Neuronal stem cell (in vitro differentiated cells): ENCODE results near the gene CLEC11A. TPM values are rescaled to one million over a fixed set of nuclear protein-coding genes. Genes with fewer than 3 reads are reported as not detected.

Experiments used
- DNase-seq: peaks from one replicate; pipeline ENCODE4 v3.0.0-alpha.2; 2013; ENCODE audit warnings: low spot score
- H2AFZ ChIP-seq: one replicate; pipeline ENCODE4 v1.6.1; 2013; ENCODE audit warnings: mild to moderate bottlenecking, low read length, inconsistent platforms
- H2AK5ac ChIP-seq: 2 replicates; pipeline ENCODE4 v1.6.1; 2013; ENCODE audit warnings: low read depth, mild to moderate bottlenecking, inconsistent platforms, low read length, moderate library complexity, mixed read lengths
- H2BK120ac ChIP-seq: 2 replicates; pipeline ENCODE4 v1.6.1; 2013; ENCODE audit warnings: low read depth, mild to moderate bottlenecking, inconsistent platforms, low read length, moderate library complexity, mixed read lengths
- H2BK12ac ChIP-seq: one replicate; pipeline ENCODE4 v1.6.1; 2013; ENCODE audit warnings: low read length, inconsistent platforms
- H2BK15ac ChIP-seq: 2 replicates; pipeline ENCODE4 v1.6.1; 2013; ENCODE audit warnings: mild to moderate bottlenecking, low read length, inconsistent platforms, mixed read lengths
- H2BK5ac ChIP-seq: one replicate; pipeline ENCODE4 v1.6.1; 2013; ENCODE audit warnings: inconsistent platforms, mild to moderate bottlenecking, low read length, moderate library complexity
- H3K14ac ChIP-seq: one replicate; pipeline ENCODE4 v1.6.1; 2013; ENCODE audit warnings: low read length, inconsistent platforms
- H3K18ac ChIP-seq: 2 replicates; pipeline ENCODE4 v1.6.1; 2013; ENCODE audit warnings: low read length, inconsistent platforms
- H3K23ac ChIP-seq: 2 replicates; pipeline ENCODE4 v1.6.1; 2013; ENCODE audit warnings: low read depth, mild to moderate bottlenecking, mixed read lengths, low read length, inconsistent platforms; ENCODE audit not compliant: poor library complexity
- H3K27ac ChIP-seq: replicated peaks from 3 replicates; pipeline ENCODE4 v1.5.1; 2013; ENCODE audit warnings: low read length, inconsistent platforms
- H3K27me3 ChIP-seq, 3 experiments: 2 replicates each; pipeline ENCODE4 v1.6.1; 2013; ENCODE audit warnings: low read length in 3 of 3, mild to moderate bottlenecking in 2 of 3, inconsistent platforms in 1 of 3, low read depth in 1 of 3, mixed read lengths in 1 of 3, moderate library complexity in 1 of 3; ENCODE audit not compliant: control insufficient read depth in 3 of 3, insufficient read depth in 3 of 3
- H3K36me3 ChIP-seq, 2 donors: replicated peaks in 1 of 2; 2 replicates each; pipeline ENCODE4 v1.6.1; 2013; ENCODE audit warnings: low read length in 2 of 2; ENCODE audit not compliant: control insufficient read depth in 2 of 2, insufficient read depth in 2 of 2
- H3K4ac ChIP-seq: 2 replicates; pipeline ENCODE4 v1.6.1; 2013; ENCODE audit warnings: inconsistent platforms, mild to moderate bottlenecking, low read length, moderate library complexity
- H3K4me1 ChIP-seq, 2 donors: 1 replicate in 1 of 2; 2 replicates in 1 of 2; pipeline ENCODE4 v1.6.1; 2013; ENCODE audit warnings: low read length in 2 of 2, low read depth in 1 of 2; ENCODE audit not compliant: control insufficient read depth in 2 of 2, insufficient read depth in 1 of 2
- H3K4me2 ChIP-seq: one replicate; pipeline ENCODE4 v1.6.1; 2013; ENCODE audit warnings: mild to moderate bottlenecking, low read length, inconsistent platforms; ENCODE audit not compliant: insufficient read depth, poor library complexity, severe bottlenecking
- H3K4me3 ChIP-seq, 2 donors: 2 replicates each; pipeline ENCODE4 v1.5.1; 2013; ENCODE audit warnings: low read length in 2 of 2, mild to moderate bottlenecking in 2 of 2, inconsistent platforms in 1 of 2, moderate library complexity in 1 of 2
- H3K79me1 ChIP-seq: one replicate; pipeline ENCODE4 v1.6.1; 2013; ENCODE audit warnings: low read depth, mild to moderate bottlenecking, inconsistent platforms, low read length, moderate library complexity
- H3K9ac ChIP-seq: one replicate; pipeline ENCODE4 v1.6.1; 2013; ENCODE audit warnings: mild to moderate bottlenecking, low read depth, low read length, inconsistent platforms; ENCODE audit not compliant: poor library complexity
- H3K9me3 ChIP-seq, 2 donors: replicated peaks in 1 of 2; 2 replicates each; pipeline versions ENCODE3 to v1.6.1; 2013; ENCODE audit warnings: low read length in 2 of 2, mild to moderate bottlenecking in 2 of 2, inconsistent platforms in 1 of 2, low read depth in 1 of 2, mixed read lengths in 1 of 2, moderate library complexity in 1 of 2; ENCODE audit not compliant: control insufficient read depth in 2 of 2, insufficient read depth in 1 of 2
- H4K8ac ChIP-seq: one replicate; pipeline ENCODE4 v1.6.1; 2013; ENCODE audit warnings: low read depth, mild to moderate bottlenecking, inconsistent platforms, low read length, moderate library complexity
- H4K91ac ChIP-seq: one replicate; pipeline ENCODE4 v1.6.1; 2013; ENCODE audit warnings: low read length, low read depth, mild to moderate bottlenecking, inconsistent platforms; ENCODE audit not compliant: poor library complexity
- WGBS, 2 donors: extraction: QIAGEN DNeasy Blood & Tissue Kit; methylation state at CpG; one replicate each; pipeline ENCODE4 v1.1.7; 2013; ENCODE audit warnings: missing lambda C conversion rate in 2 of 2, mixed read lengths in 1 of 2; ENCODE audit not compliant: insufficient read length in 2 of 2, insufficient replicate concordance in 1 of 2; ENCODE audit errors: extremely low coverage in 2 of 2; 5-methylcytosine and 5-hydroxymethylcytosine counted together
- polyA plus RNA-seq, 2 experiments: library from polyadenylated mRNA; stranded (reverse); fragments of 200-250 nt; gene quantifications; one replicate each; pipeline ENCODE4 v1.2.3, GENCODE V29; 2013

Gene CLEC11A, protein sequence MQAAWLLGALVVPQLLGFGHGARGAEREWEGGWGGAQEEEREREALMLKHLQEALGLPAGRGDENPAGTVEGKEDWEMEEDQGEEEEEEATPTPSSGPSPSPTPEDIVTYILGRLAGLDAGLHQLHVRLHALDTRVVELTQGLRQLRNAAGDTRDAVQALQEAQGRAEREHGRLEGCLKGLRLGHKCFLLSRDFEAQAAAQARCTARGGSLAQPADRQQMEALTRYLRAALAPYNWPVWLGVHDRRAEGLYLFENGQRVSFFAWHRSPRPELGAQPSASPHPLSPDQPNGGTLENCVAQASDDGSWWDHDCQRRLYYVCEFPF
- 12.3 TPM for polyA plus RNA-seq (2013, experiment 1 of 2)
- 12.3 TPM for polyA plus RNA-seq (2013, experiment 2 of 2)

DNA sequence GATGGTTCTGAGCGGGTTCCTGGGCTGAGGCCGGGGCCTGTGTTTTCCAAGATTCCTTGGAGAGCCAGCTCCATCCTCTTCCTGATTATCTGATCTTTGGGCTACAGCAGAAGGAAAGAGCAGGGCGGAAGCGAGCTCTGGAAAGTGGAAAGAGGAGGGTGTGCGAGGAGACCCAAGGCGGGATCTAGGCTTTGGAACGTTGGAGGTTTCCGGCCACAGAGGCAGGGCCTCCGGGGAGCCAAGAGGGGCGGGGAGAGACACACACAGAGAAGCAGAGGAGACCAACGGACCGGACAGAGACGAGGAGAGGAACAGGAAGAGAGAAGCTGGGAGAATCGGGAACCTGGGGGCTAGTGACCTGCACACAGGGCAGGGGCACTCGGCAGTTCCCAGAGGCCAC is at the start of gene CLEC11A:
TSS of gene CLEC11A (plus strand) at position 296 of the 400 bp plus-strand sequence. CDS start 162 bp downstream, outside the sequence.
- Histone ChIP-seq H3K36me3 (no peaks in the 10 kb centered on the region), H3K23ac (peak within 1 kb of the TSS; percentile 99), H4K91ac (no peak within 1 kb of the TSS), H3K4ac (no peak within 1 kb of the TSS), H3K14ac (peak within 1 kb of the TSS; percentile 64), H3K4me1 (peaks cover 5 to 29% of the 10 kb centered on the region in 2 donors), H2BK120ac (peak within 1 kb of the TSS; percentile 43), H3K27ac (no peak within 1 kb of the TSS), H2AFZ (peak within 1 kb of the TSS; percentile 100), H3K18ac (peak within 1 kb of the TSS; percentile 99), H3K79me1 (peaks cover 7% of the 10 kb centered on the region), H2BK12ac (peak within 1 kb of the TSS; percentile 17), H3K4me2 (peak within 1 kb of the TSS; percentile 77), H2BK5ac (peak within 1 kb of the TSS; percentile 84), H3K27me3 (peaks cover 0 to 26% (median 25%) of the 10 kb centered on the region in 3 experiments), H3K9me3 (no peaks in the 10 kb centered on the region), H3K4me3 (peak within 1 kb of the TSS; percentile 74 to 88), H2AK5ac (peak within 1 kb of the TSS; percentile 8), H4K8ac (no peak within 1 kb of the TSS), H3K9ac (peak within 1 kb of the TSS; percentile 92), H2BK15ac (peak within 1 kb of the TSS; percentile 78)
- no peak for DNase-seq
- no CpG with 5 or more reads among the region's 15 CpGs for WGBS, 2 donors

DNA sequence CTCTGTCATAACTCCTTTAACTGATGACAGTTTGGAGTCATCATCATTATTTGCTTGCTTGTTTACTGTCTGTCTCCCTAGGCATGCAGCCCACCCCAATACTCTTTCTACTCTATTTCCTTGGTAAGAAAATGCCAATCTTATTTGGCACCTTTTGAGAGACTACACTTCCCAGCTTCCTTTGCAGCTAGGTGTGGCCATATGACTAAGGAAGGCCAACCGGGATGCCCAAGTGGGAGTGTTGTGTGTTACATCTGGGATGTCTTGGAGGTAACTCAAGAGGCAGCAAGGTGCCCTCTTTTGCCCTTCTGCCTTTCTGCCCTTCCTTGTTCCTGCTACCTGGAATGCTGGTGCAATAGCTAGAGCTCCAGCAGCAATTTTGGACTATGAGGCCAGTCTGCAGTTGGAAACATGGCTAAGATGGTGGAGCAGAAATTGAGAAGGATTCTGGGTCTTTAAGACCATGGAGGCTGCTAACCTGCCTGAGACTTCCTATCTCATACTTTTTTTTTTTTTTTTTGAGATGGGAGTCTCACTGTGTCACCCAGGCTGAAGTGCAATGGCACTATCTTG is 46.5 kb upstream of the CLEC11A start:
- H4K8ac ChIP-seq: no peak overlapping the region
- H2BK15ac ChIP-seq: no peak overlapping the region
- no peak overlapping the region for H4K91ac ChIP-seq
- H3K23ac ChIP-seq: no peak overlapping the region
- H3K36me3 ChIP-seq: peaks cover 0 to 3% of the 10 kb centered on the region in 2 donors
- H3K14ac ChIP-seq: no peak overlapping the region
- H3K4me1 ChIP-seq: peaks cover 2 to 5% of the 10 kb centered on the region in 2 donors
- H2BK5ac ChIP-seq: no peak overlapping the region
- H3K79me1 ChIP-seq: no peaks in the 10 kb centered on the region
- H3K4me3 ChIP-seq: no peak overlapping the region
- H2BK120ac ChIP-seq: no peak overlapping the region
- H3K27ac ChIP-seq: no peak overlapping the region
- WGBS, 2 donors: no CpG with 5 or more reads among the region's 1 CpG
- no peaks in the 10 kb centered on the region for H3K9me3 ChIP-seq
- H3K4ac ChIP-seq: no peak overlapping the region
- H3K18ac ChIP-seq: no peak overlapping the region
- peaks cover 0 to 27% (median 0%) of the 10 kb centered on the region in 3 experiments for H3K27me3 ChIP-seq
- DNase-seq: no peak
- H3K9ac ChIP-seq: no peak overlapping the region
- H2AK5ac ChIP-seq: no peak overlapping the region
- no peak overlapping the region for H3K4me2 ChIP-seq
- H2BK12ac ChIP-seq: no peak overlapping the region
- H2AFZ ChIP-seq: no peak overlapping the region

- WGBS, 2 donors: no CpG with 5 or more reads among the region's 5 CpGs
- Histone ChIP-seq H2BK120ac (no peak overlapping the region), H3K9ac (no peak overlapping the region), H3K79me1 (no peaks in the 10 kb centered on the region), H3K4ac (no peak overlapping the region), H3K27ac (no peak overlapping the region), H3K4me3 (no peak overlapping the region), H3K18ac (no peak overlapping the region), H3K23ac (no peak overlapping the region), H3K4me1 (peaks cover 2 to 5% of the 10 kb centered on the region in 2 donors), H2BK5ac (no peak overlapping the region), H2BK12ac (no peak overlapping the region), H3K36me3 (peaks cover 0 to 3% of the 10 kb centered on the region in 2 donors), H4K8ac (no peak overlapping the region), H2AFZ (no peak overlapping the region), H2BK15ac (no peak overlapping the region), H3K14ac (no peak overlapping the region), H3K4me2 (no peak overlapping the region), H3K9me3 (no peaks in the 10 kb centered on the region), H2AK5ac (no peak overlapping the region), H3K27me3 (peaks cover 0 to 21% (median 0%) of the 10 kb centered on the region in 3 experiments), H4K91ac (no peak overlapping the region)
- no peak for DNase-seq
Observed at GRCh38 chr19:50677636-50678035, 45.5 kb upstream of the CLEC11A start.

- no CpG with 5 or more reads among the region's 3 CpGs for WGBS, 2 donors
- no peak overlapping the region for H3K4me2 ChIP-seq
- peaks cover 2 to 4% of the 10 kb centered on the region in 2 donors for H3K4me1 ChIP-seq
- H3K18ac ChIP-seq: no peak overlapping the region
- H3K23ac ChIP-seq: peak overlapping the region; percentile 29
- peaks cover 0 to 3% of the 10 kb centered on the region in 2 donors for H3K36me3 ChIP-seq
- no peak for DNase-seq
- H3K14ac ChIP-seq: no peak overlapping the region
- H3K4me3 ChIP-seq: no peak overlapping the region
- no peak overlapping the region for H2BK5ac ChIP-seq
- H4K8ac ChIP-seq: no peak overlapping the region
- H2AK5ac ChIP-seq: no peak overlapping the region
- H2BK15ac ChIP-seq: no peak overlapping the region
- no peak overlapping the region for H4K91ac ChIP-seq
- H3K9me3 ChIP-seq: no peaks in the 10 kb centered on the region
- H2BK12ac ChIP-seq: no peak overlapping the region
- H2BK120ac ChIP-seq: no peak overlapping the region
- H3K79me1 ChIP-seq: no peaks in the 10 kb centered on the region
- H2AFZ ChIP-seq: no peak overlapping the region
- no peak overlapping the region for H3K4ac ChIP-seq
- no peak overlapping the region for H3K27ac ChIP-seq
- H3K9ac ChIP-seq: no peak overlapping the region
- peaks cover 0 to 15% (median 0%) of the 10 kb centered on the region in 3 experiments for H3K27me3 ChIP-seq
Observed at GRCh38 chr19:50678323-50678722, 44.8 kb upstream of the CLEC11A start.
